ENCODE measurements around the gene RNF31. TPM values are rescaled to one million over a fixed set of nuclear protein-coding genes. Genes with fewer than 3 reads are reported as not detected.

RNF31 gene
- total and polyA plus RNA-seq, 4 experiments from 2014 or later, result 44.3 to 113 (median 91.8) TPM

DNA sequence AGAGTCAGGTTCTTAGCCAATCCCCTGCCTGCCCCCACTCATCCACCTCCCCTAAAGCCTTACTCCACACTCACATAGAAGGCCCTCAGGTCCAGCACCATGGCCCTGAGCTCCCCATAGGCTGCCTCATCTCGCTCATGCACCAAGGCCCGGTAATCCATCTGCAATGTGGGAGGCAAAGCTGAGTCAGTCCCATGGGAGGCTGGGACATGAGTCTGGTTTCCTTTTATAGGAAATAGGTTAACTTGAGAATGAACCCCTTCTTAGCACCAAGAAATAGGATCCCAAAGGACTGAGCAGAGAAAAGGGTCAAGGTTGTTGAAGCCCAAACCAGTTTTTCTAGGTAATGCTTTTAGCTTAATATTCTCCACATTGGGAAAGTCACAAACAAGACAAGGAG is 3.8 kb upstream of the RNF31 start:
- no peak for DNase-seq
- Histone ChIP-seq H3K4me1 (ENCODE audit: insufficient read depth, low read length) (peaks cover 61% of the 10 kb centered on the region), H3K36me3 (ENCODE audit: insufficient read depth, low read length) (peaks cover 35% of the 10 kb centered on the region), H3K9me3 (ENCODE audit: control insufficient read depth in 1 of 2, low read length in 2 of 2) (no peaks in the 10 kb centered on the region), H3K27me3 (ENCODE audit: insufficient read depth, low read length) (no peaks in the 10 kb centered on the region), H3K27ac (ENCODE audit: low read depth, low read length) (no peak overlapping the region), H3K4me3 (ENCODE audit: low read length in 2 of 2) (no peak overlapping the region)
- peak overlapping the region in 5 of 8 donors; percentile 28 to 48 (median 32) for H3K4me3 Mint-ChIP-seq
- POLR2A ChIA-PET (ENCODE audit: partially characterized antibody), result interaction anchor here (1.0 to 9.5 kb wide), 7 partner anchors 6 to 287 kb away, joined by 3 to 162 read pairs (median 5); partner anchors contain the start of genes IRF9, MDP1, PSME1 and TM9SF1
- peaks cover 22 to 67% of the 10 kb centered on the region in 2 donors for H3K36me3 Mint-ChIP-seq
- CTCF ChIA-PET (ENCODE audit: partially characterized antibody), result interaction anchor here (0.8 to 5.7 kb wide), 2 partner anchors 18 to 34 kb away, joined by 4 to 36 read pairs; partner anchors contain the start of gene IRF9
- peaks cover 34 to 94% (median 54%) of the 10 kb centered on the region in 4 donors for H3K4me1 Mint-ChIP-seq
- no peaks in the 10 kb centered on the region for H3K9me3 Mint-ChIP-seq
- H3K27ac Mint-ChIP-seq, result peak overlapping the region in 5 of 7 donors; percentile 37 to 94 (median 72)
- intact Hi-C loops (cut with micrococcal nuclease), result loop anchor here (10.0 kb wide), 1 partner anchor 49 kb away; the partner anchor contains the start of gene PCK2
- no peaks in the 10 kb centered on the region for H3K27me3 Mint-ChIP-seq

DNA sequence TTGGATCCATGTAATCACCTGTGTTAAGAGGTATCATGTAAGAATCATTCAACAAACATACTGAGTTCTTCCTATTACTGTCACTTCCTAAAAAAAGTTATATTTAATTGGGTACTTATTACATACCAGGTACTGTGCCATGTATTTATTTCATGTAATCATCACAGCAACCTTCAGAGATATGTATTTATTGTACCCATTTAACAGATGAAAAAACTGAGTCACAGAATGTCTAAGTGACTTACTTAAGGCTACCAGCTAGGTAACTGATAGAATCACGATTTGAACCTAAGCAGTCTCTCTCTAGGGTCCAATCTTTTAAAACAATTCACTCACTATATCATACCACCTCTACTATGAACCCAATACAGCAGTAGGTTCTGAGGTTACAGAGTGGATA is 2.8 kb upstream of the RNF31 start:
- intact Hi-C loops (cut with micrococcal nuclease), result loop anchor here (10.0 kb wide), 1 partner anchor 50 kb away; the partner anchor contains the start of gene PCK2
- Histone ChIP-seq H3K9me3 (ENCODE audit: control insufficient read depth in 1 of 2, low read length in 2 of 2) (no peaks in the 10 kb centered on the region), H3K4me1 (ENCODE audit: insufficient read depth, low read length) (peaks cover 61% of the 10 kb centered on the region), H3K36me3 (ENCODE audit: insufficient read depth, low read length) (peaks cover 35% of the 10 kb centered on the region), H3K27me3 (ENCODE audit: insufficient read depth, low read length) (no peaks in the 10 kb centered on the region), H3K4me3 (ENCODE audit: low read length in 2 of 2) (no peak overlapping the region), H3K27ac (ENCODE audit: low read depth, low read length) (peak overlapping the region; percentile 92)
- H3K27ac Mint-ChIP-seq, result peak overlapping the region in 5 of 7 donors; percentile 51 to 98 (median 73)
- DNase-seq, result no peak
- CTCF ChIA-PET (ENCODE audit: partially characterized antibody), result interaction anchor here (1.1 to 8.5 kb wide), 3 partner anchors 16 to 87 kb away, joined by 3 to 110 read pairs (median 36); partner anchors contain the start of gene IRF9
- H3K36me3 Mint-ChIP-seq, result peaks cover 19 to 61% of the 10 kb centered on the region in 2 donors
- H3K9me3 Mint-ChIP-seq, result no peaks in the 10 kb centered on the region
- H3K4me3 Mint-ChIP-seq, result peak overlapping the region in 7 of 8 donors; percentile 6 to 63 (median 33)
- no peaks in the 10 kb centered on the region for H3K27me3 Mint-ChIP-seq
- POLR2A ChIA-PET (ENCODE audit: partially characterized antibody), result interaction anchor here (0.7 to 9.5 kb wide), 7 partner anchors 7 to 286 kb away, joined by 3 to 162 read pairs (median 5); partner anchors contain the start of genes DCAF11, IRF9, MDP1 and NRL
- peaks cover 37 to 94% (median 54%) of the 10 kb centered on the region in 4 donors for H3K4me1 Mint-ChIP-seq

DNA sequence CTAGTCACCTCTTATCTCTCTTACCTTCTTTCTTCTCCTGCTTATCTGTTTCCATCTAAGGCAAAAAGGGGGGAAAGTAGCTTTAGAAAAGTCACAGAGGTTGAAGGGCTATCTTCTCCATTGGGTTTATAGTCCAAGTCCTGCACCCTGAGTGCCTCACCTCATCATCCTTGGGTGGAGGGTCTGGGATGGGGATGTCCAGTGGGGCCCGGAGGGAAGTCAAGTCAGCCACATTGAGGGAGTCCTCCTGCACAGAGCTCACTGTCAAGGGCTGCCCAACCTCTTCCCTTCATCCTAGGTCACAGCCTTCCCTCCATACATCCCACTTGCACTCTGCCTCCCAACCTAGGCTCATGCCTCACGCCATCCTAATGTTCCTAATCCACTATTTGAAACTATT is 2.1 kb upstream of the RNF31 start:
- no peaks in the 10 kb centered on the region for H3K9me3 ChIP-seq (ENCODE audit: control insufficient read depth in 1 of 2, low read length in 2 of 2)
- peak overlapping the region in 6 of 7 donors; percentile 17 to 99 (median 98) for H3K27ac Mint-ChIP-seq
- no peaks in the 10 kb centered on the region for H3K27me3 ChIP-seq (ENCODE audit: insufficient read depth, low read length)
- H3K36me3 Mint-ChIP-seq, result peaks cover 18 to 62% of the 10 kb centered on the region in 2 donors
- intact Hi-C loops (cut with micrococcal nuclease), result loop anchor here (10.0 kb wide), 1 partner anchor 50 kb away; the partner anchor contains the start of gene PCK2
- peak overlapping the region; percentile 92 for H3K27ac ChIP-seq (ENCODE audit: low read depth, low read length)
- H3K4me1 ChIP-seq (ENCODE audit: insufficient read depth, low read length), result peaks cover 64% of the 10 kb centered on the region
- H3K27me3 Mint-ChIP-seq, result no peaks in the 10 kb centered on the region
- peaks cover 40% of the 10 kb centered on the region for H3K36me3 ChIP-seq (ENCODE audit: insufficient read depth, low read length)
- no peak for DNase-seq
- H3K4me3 ChIP-seq (ENCODE audit: low read length in 2 of 2), result peak overlapping the region; percentile 85 to 99
- H3K4me3 Mint-ChIP-seq, result peak overlapping the region; percentile 12 to 100 (median 98)
- H3K4me1 Mint-ChIP-seq, result peaks cover 35 to 91% (median 54%) of the 10 kb centered on the region in 4 donors
- H3K9me3 Mint-ChIP-seq, result no peaks in the 10 kb centered on the region
- POLR2A ChIA-PET (ENCODE audit: partially characterized antibody), result interaction anchor here (0.6 to 9.5 kb wide), 12 partner anchors 8 to 285 kb away, joined by 3 to 162 read pairs (median 24); partner anchors contain the start of genes CBLN3, CHMP4A, DCAF11 and IPO4
- CTCF ChIA-PET (ENCODE audit: partially characterized antibody), result interaction anchor here (1.0 to 8.5 kb wide), 6 partner anchors 8 to 163 kb away, joined by 3 to 110 read pairs (median 16); partner anchors contain the start of genes CIDEB, IRF9, PSME1 and TINF2

- Mint-ChIP-seq H3K27ac (peak overlapping the region; percentile 95 to 99 (median 98)), H3K9me3 (no peaks in the 10 kb centered on the region), H3K4me1 (peaks cover 35 to 91% (median 55%) of the 10 kb centered on the region in 4 donors), H3K36me3 (peaks cover 24 to 65% of the 10 kb centered on the region in 2 donors), H3K27me3 (no peaks in the 10 kb centered on the region), H3K4me3 (peak overlapping the region; percentile 97 to 100 (median 98))
- Histone ChIP-seq H3K36me3 (ENCODE audit: insufficient read depth, low read length) (peaks cover 47% of the 10 kb centered on the region), H3K4me1 (ENCODE audit: insufficient read depth, low read length) (peaks cover 67% of the 10 kb centered on the region), H3K27ac (ENCODE audit: low read depth, low read length) (peak overlapping the region; percentile 92), H3K4me3 (ENCODE audit: low read length in 2 of 2) (peak overlapping the region; percentile 85 to 99), H3K9me3 (ENCODE audit: control insufficient read depth in 1 of 2, low read length in 2 of 2) (no peaks in the 10 kb centered on the region), H3K27me3 (ENCODE audit: insufficient read depth, low read length) (no peaks in the 10 kb centered on the region)
- ChIA-PET POLR2A (ENCODE audit: partially characterized antibody) (interaction anchor here (0.6 to 9.5 kb wide), 27 partner anchors 9 to 1051 kb away, joined by 3 to 162 read pairs (median 10); partner anchors contain the start of genes ACIN1, C14orf119, CBLN3 and CHMP4A), CTCF (ENCODE audit: partially characterized antibody) (interaction anchor here (1.0 to 8.5 kb wide), 13 partner anchors 9 to 285 kb away, joined by 3 to 110 read pairs (median 5); partner anchors contain the start of genes CIDEB, DCAF11, IRF9 and MDP1)
- no peak for DNase-seq
- intact Hi-C loops (cut with micrococcal nuclease), result loop anchor here (2.0 to 10.0 kb wide), 4 partner anchors 51 to 677 kb away; partner anchors contain the start of genes CHMP4A, NGDN, PCK2 and TINF2
These were observed 1.4 kb upstream of the RNF31 start for GRCh38 chr14:24145690-24146452.

GRCh38 chr14:24146453-24146977 is 783 bp upstream of the RNF31 start, which contains the start of gene PSME2:
Gene PSME2, minus strand, starts transcription at chr14:24146610. Its CDS starts 29 bp downstream, at chr14:24146581.
- Mint-ChIP-seq H3K4me1 (peaks cover 35 to 87% (median 56%) of the 10 kb centered on the region in 4 donors), H3K27ac (peak within 1 kb of the TSS; percentile 95 to 99 (median 98)), H3K27me3 (no peaks in the 10 kb centered on the region), H3K4me3 (peak within 1 kb of the TSS; percentile 97 to 100 (median 98)), H3K9me3 (no peaks in the 10 kb centered on the region), H3K36me3 (peaks cover 27 to 65% of the 10 kb centered on the region in 2 donors)
- H3K4me1 ChIP-seq (ENCODE audit: insufficient read depth, low read length), result peaks cover 67% of the 10 kb centered on the region
- CTCF ChIA-PET (ENCODE audit: partially characterized antibody), result interaction anchor here (1.3 to 8.5 kb wide), 12 partner anchors 9 to 285 kb away, joined by 3 to 110 read pairs (median 6); partner anchors contain the start of genes CIDEB, DCAF11, IRF9 and MDP1
- no peaks in the 10 kb centered on the region for H3K27me3 ChIP-seq (ENCODE audit: insufficient read depth, low read length)
- intact Hi-C loops (cut with micrococcal nuclease), result loop anchor here (2.0 to 10.0 kb wide), 4 partner anchors 52 to 678 kb away; partner anchors contain the start of genes CHMP4A, NGDN, PCK2 and TINF2
- peak; percentile 81 to 92 (median 84) for DNase-seq
- peak within 1 kb of the TSS; percentile 85 to 99 for H3K4me3 ChIP-seq (ENCODE audit: low read length in 2 of 2)
- peak within 1 kb of the TSS; percentile 92 for H3K27ac ChIP-seq (ENCODE audit: low read depth, low read length)
- H3K9me3 ChIP-seq (ENCODE audit: control insufficient read depth in 1 of 2, low read length in 2 of 2), result no peaks in the 10 kb centered on the region
- POLR2A ChIA-PET (ENCODE audit: partially characterized antibody), result interaction anchor here (0.6 to 9.5 kb wide), 32 partner anchors 9 to 1276 kb away, joined by 3 to 162 read pairs (median 5); partner anchors contain the start of genes ACIN1, C14orf119, CARMIL3 and CBLN3
- peaks cover 53% of the 10 kb centered on the region for H3K36me3 ChIP-seq (ENCODE audit: insufficient read depth, low read length)

DNA sequence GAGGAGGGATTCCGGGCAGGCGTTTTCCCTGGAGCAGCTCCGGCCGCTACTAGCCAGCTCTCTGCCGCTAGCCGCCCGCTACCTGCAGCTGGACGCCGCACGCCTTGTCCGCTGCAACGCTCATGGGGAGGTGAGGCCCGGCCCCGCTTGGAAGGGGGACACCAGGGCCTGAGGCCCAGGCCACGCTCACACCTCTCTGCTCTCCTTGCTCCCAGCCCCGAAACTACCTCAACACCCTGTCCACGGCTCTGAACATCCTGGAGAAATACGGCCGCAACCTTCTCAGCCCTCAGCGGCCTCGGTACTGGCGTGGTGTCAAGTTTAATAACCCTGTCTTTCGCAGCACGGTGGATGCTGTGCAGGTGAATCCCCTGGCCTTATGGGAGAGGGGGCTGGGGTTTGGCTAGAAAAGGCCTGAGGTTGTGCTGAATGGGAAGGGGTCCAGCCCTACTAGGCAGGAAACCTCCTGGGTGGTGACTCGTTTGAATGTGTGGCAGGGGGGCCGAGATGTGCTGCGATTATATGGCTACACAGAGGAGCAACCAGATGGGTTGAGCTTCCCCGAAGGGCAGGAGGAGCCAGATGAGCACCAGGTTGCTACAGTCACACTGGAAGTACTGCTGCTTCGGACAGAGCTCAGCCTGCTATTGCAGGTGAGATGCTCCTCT is 597 bp downstream of the RNF31 start:
- peaks cover 29 to 77% (median 50%) of the 10 kb centered on the region in 4 donors for H3K4me1 Mint-ChIP-seq
- peaks cover 31 to 66% of the 10 kb centered on the region in 2 donors for H3K36me3 Mint-ChIP-seq
- no peaks in the 10 kb centered on the region for H3K27me3 Mint-ChIP-seq
- DNase-seq, result no peak
- Histone ChIP-seq H3K9me3 (ENCODE audit: control insufficient read depth in 1 of 2, low read length in 2 of 2) (no peaks in the 10 kb centered on the region), H3K4me3 (ENCODE audit: low read length in 2 of 2) (peak overlapping the region; percentile 73 to 99), H3K27ac (ENCODE audit: low read depth, low read length) (peak overlapping the region; percentile 92), H3K27me3 (ENCODE audit: insufficient read depth, low read length) (no peaks in the 10 kb centered on the region), H3K36me3 (ENCODE audit: insufficient read depth, low read length) (peaks cover 56% of the 10 kb centered on the region), H3K4me1 (ENCODE audit: insufficient read depth, low read length) (peaks cover 56% of the 10 kb centered on the region)
- H3K27ac Mint-ChIP-seq, result peak overlapping the region; percentile 83 to 98 (median 90)
- no peaks in the 10 kb centered on the region for H3K9me3 Mint-ChIP-seq
- intact Hi-C loops (cut with micrococcal nuclease), result loop anchor here (1.0 to 10.0 kb wide), 8 partner anchors 12 to 679 kb away; partner anchors contain the start of genes CHMP4A, DCAF11, IPO4 and IRF9
- POLR2A ChIA-PET (ENCODE audit: partially characterized antibody), result interaction anchor here (1.1 to 9.5 kb wide), 19 partner anchors 11 to 283 kb away, joined by 3 to 162 read pairs (median 12); partner anchors contain the start of genes CBLN3, CHMP4A, DCAF11 and IPO4
- CTCF ChIA-PET (ENCODE audit: partially characterized antibody), result interaction anchor here (0.9 to 8.5 kb wide), 6 partner anchors 12 to 186 kb away, joined by 3 to 110 read pairs (median 6); partner anchors contain the start of genes DCAF11, IPO4, IRF9 and NRL
- H3K4me3 Mint-ChIP-seq, result peak overlapping the region; percentile 91 to 99 (median 97)
